Measurements from ENCODE around the gene MIPEP. TPM values are rescaled to one million over a fixed set of nuclear protein-coding genes. Genes with fewer than 3 reads are reported as not detected.

Gene MIPEP
- total RNA-seq, 2 donors from 2014 or later, result 60.4 to 107 TPM

DNA sequence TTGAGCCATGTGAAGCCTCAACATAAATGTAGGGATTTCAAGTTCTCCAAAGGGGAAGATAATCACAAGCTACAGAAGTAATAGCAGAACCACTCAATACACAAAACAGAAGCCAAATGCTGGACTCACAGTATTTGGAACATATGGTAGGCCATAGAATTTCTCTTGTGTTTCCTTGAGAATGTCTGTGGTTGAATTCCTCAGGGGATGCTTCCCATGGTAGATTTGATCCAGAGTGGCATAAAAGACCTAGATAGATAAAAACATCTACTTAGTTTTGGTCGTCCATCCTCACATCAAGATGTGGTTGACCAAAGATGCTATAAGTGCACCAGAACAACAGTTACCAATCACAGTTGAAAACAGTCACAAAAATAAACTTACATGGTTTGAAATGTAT lies 83.4 kb downstream of the MIPEP start:
- no peaks in the 10 kb centered on the region for H3K9me3 ChIP-seq
- no peak for TF ChIP-seq CTCF (IDR thresholded peaks at IDR 0.05)
- DNase-seq (ENCODE audit: low spot score), result no peak
- H3K4me3 ChIP-seq, result no peak overlapping the region
- no peaks in the 10 kb centered on the region for H3K36me3 ChIP-seq
- H3K27me3 ChIP-seq, result no peaks in the 10 kb centered on the region
- no peaks in the 10 kb centered on the region for H3K4me1 ChIP-seq
- no peak overlapping the region for H3K27ac ChIP-seq

DNA sequence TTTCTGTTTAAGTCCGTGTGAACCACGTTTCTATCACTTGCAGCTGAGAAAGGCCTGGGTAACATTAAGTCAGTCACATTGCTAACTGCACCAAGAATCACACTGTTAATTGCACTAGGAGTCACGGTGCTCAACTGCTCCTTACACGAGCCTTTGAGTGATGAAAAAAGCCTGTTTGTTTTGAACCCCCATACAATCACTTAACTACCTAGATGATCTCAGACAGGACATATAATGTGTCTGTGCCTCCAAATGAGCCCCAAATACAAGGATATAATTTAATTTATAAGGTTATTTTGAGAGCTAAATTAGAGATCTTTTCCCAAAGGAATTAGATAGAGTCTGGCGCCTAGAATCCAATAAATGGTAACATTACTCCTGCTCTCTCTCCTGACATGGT lies 84.1 kb downstream of the MIPEP start:
- no peak for TF ChIP-seq CTCF (IDR thresholded peaks at IDR 0.05)
- no peak overlapping the region for H3K4me3 ChIP-seq
- H3K27ac ChIP-seq, result no peak overlapping the region
- no peaks in the 10 kb centered on the region for H3K4me1 ChIP-seq
- DNase-seq (ENCODE audit: low spot score), result no peak
- H3K36me3 ChIP-seq, result no peaks in the 10 kb centered on the region
- H3K27me3 ChIP-seq, result no peaks in the 10 kb centered on the region
- H3K9me3 ChIP-seq, result no peaks in the 10 kb centered on the region

DNA sequence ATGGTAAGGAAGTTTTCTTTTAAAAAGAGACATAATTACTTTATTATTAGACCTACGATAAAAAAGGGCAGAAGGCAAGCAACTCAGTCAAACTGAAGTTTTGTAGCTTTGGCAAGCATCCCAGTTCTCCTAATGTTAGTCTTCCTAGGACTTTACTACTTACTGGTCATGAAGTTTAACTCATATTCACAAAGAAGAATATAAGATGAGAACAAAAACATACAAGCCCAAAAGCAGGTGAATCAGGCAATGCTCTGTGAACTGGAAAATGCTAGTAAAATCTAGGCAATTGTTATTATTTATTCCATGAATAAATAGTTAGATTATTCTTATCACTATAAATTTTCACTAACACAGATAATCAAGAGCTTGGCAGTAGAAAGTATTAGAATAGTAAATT lies 85.0 kb downstream of the MIPEP start:
- H3K9me3 ChIP-seq, result no peaks in the 10 kb centered on the region
- H3K27me3 ChIP-seq, result no peaks in the 10 kb centered on the region
- H3K27ac ChIP-seq, result no peak overlapping the region
- H3K4me1 ChIP-seq, result no peaks in the 10 kb centered on the region
- no peak overlapping the region for H3K4me3 ChIP-seq
- TF ChIP-seq CTCF (IDR thresholded peaks at IDR 0.05), result no peak
- DNase-seq (ENCODE audit: low spot score), result no peak
- H3K36me3 ChIP-seq, result no peaks in the 10 kb centered on the region

GRCh38 chr13:23801141-23801540 lies 88.1 kb downstream of the MIPEP start:
- DNase-seq (ENCODE audit: low spot score), result no peak

GRCh38 chr13:23799945-23800344 lies 89.3 kb downstream of the MIPEP start:
- H3K27me3 ChIP-seq, result no peaks in the 10 kb centered on the region
- H3K4me1 ChIP-seq, result peaks cover 0 to 3% of the 10 kb centered on the region in 2 donors
- no peaks in the 10 kb centered on the region for H3K36me3 ChIP-seq
- H3K9me3 ChIP-seq, result no peaks in the 10 kb centered on the region
- no peak for TF ChIP-seq CTCF (IDR thresholded peaks at IDR 0.05)
- H3K4me3 ChIP-seq, result no peak overlapping the region
- DNase-seq (ENCODE audit: low spot score), result no peak
- H3K27ac ChIP-seq, result peak overlapping the region; percentile 8 to 42

More at GRCh38 chr13:23801141-23801540, 88.1 kb downstream of the MIPEP start:
- Histone ChIP-seq H3K27me3 (no peaks in the 10 kb centered on the region), H3K4me1 (no peaks in the 10 kb centered on the region), H3K9me3 (no peaks in the 10 kb centered on the region), H3K27ac (no peak overlapping the region), H3K36me3 (no peaks in the 10 kb centered on the region), H3K4me3 (no peak overlapping the region)
- no peak for TF ChIP-seq CTCF (IDR thresholded peaks at IDR 0.05)

DNA sequence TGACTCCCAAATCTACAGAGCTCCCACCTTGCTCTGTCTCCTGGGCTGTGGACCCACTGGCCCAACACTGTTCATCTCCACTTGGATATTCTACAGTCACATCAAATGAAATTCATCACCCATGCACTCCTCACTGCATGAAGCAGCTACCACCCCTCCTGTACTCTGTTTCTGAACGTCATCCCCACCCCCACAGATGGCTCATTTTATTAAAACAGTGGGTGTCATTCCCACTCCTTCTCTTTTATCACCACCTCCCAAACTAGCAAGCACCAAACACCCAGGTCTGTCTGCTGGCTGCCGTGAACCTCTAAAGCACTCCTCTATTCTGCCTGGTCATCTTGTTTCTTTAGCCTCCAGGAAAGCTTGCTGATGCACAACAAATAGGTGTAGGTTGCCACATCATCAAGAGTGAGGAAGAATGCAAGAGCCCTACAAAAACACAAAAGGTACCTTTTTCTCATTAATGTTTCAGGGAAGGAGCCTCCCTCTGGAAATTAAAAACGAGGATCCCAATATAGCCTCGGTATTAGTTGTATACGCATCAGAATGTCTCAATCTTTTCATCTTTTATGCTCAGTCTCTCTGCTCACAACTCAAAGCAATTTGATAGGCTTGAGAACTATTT lies 91.8 kb downstream of the MIPEP start:
- no peak for DNase-seq (ENCODE audit: low spot score)
- no peaks in the 10 kb centered on the region for H3K9me3 ChIP-seq
- H3K27me3 ChIP-seq, result no peaks in the 10 kb centered on the region
- H3K4me1 ChIP-seq, result peaks cover 0 to 11% of the 10 kb centered on the region in 2 donors
- no peak for TF ChIP-seq CTCF (IDR thresholded peaks at IDR 0.05)
- H3K36me3 ChIP-seq, result no peaks in the 10 kb centered on the region
- H3K4me3 ChIP-seq, result no peak overlapping the region
- no peak overlapping the region for H3K27ac ChIP-seq
